CD4-positive, alpha-beta T cell treated with Interleukin-6 for 4 hours (primary cell): Measurements from ENCODE around the gene ORC2.
"Not testable (repeated sequence)": the region's sequence is repeated elsewhere in the genome, so short reads cannot be mapped to it uniquely, and the experiment has no call there.

Source experiments
- DNase-seq: peaks from one replicate; pipeline ENCODE4 v3.0.0-alpha.2; 2020; ENCODE audit warnings: mixed read lengths

The ORC2 gene

DNA sequence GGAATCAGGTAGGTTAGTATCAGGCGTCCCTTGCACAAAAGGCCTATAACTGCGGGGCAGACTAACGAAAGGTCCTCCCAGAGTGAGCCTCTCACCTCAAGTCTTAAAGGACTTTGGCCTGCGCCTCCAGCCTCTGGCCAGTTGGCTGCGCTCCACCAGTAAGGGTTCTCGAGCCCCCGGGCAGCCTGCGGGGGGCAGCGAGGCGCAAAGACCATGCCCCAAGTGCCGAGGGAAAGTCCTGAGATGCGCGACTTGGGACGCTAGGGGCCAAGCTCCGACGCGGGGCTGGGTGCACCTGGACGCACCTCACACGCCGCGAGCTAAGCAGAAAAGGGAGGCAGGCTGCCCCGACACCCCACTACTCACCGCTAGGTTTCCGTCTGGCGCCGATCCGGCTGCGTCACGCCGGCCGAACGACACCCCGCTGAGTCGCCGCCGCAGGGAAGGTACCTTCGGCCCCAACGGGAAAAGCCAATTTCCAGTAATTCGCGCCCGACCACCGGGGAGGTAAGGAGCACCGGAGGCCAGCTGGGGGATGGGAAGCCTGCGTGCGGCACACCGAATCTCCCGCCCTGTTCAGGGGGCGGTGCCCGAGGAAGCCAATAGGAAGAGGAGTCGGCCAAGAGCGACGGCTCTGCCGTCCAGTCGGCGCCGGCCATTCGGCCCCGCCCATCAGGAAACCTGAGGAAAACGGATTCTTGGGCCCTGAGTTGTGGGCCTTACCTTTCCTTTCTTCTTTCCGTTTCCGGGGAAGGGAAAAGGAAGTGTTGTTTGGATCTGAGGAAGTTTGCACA lies at the start of gene ORC2:
Gene ORC2 (minus strand): TSS at position 537 of the 794 bp plus-strand sequence. CDS start 5,537 bp downstream, outside the sequence.
- DNase-seq = peak; percentile 94

GRCh38 chr2:201008296-201008829 lies 44.9 kb upstream of the ORC2 start:
- no peak for DNase-seq

- DNase-seq = no peak
These were observed 44.1 kb upstream of the ORC2 start for GRCh38 chr2:201007584-201007998.

GRCh38 chr2:201006704-201007103 lies 43.2 kb upstream of the ORC2 start:
- no peak for DNase-seq

GRCh38 chr2:201004370-201004769 lies 40.9 kb upstream of the ORC2 start:
- no peak for DNase-seq

DNA sequence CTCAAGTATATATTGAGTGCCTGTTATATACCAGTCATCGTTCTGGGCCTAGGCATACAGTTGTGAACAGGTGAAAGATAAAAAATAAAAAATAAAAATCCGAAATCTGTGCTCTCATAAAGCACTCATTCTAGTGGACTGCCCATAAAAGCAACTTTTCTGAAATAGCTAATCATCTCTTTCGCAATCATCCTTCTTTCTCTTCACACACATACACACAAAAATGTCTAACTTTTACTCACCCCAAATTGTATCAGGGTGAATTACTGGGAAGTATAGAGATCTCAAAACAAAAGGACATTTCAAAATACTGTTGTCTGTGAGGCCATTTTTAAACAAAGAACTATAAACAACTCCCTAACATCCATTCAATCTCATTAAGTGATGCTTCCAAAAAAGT lies 29.6 kb upstream of the ORC2 start:
- DNase-seq = no peak

GRCh38 chr2:200987137-200987536 lies 23.7 kb upstream of the ORC2 start:
- no peak for DNase-seq

- DNase-seq = no peak
These were observed 22.3 kb upstream of the ORC2 start for GRCh38 chr2:200985799-200986198.

DNA sequence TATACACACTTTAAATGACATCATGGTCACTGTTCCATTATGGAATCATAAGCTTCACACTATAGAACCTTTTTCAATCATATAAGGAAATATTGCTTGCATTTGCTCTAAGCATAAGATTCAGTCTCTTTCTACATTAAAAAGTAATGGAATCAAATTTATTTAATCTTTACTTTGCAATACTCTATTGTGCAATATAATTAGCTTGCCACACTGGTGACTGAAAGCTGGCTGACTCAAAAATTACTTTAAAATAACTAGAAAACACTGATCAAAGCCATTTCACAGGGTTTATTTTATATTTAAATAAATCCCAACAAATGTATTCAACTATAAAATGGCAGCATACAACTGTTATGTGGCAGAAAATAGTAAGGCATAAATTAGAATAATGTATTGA lies 13.2 kb upstream of the ORC2 start:
- no peak for DNase-seq

GRCh38 chr2:200975672-200976071 lies 12.2 kb upstream of the ORC2 start:
- no peak for DNase-seq

GRCh38 chr2:200970057-200970456 lies 6.6 kb upstream of the ORC2 start:
- not testable (repeated sequence) for DNase-seq

- no peak for DNase-seq
These were observed 5.3 kb upstream of the ORC2 start for GRCh38 chr2:200968735-200969134.

DNA sequence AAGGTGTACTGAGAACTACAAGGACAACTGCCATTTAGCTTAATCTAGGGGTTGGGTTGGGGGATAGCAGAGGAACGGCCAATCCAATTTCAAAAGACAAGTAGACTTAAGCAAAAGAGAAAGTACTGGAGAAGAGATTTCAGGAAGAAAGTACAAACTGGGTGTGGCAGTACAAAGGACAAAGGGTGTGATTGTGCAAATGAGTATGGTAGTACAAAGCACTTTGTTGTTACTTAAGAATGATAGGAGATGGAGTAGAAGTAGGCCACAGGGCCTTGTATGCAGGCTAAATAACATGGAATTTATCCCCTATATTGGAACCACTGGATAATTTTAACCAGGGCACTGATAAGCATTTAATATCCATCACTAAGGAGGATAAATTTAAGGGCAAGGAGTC lies 4.7 kb upstream of the ORC2 start:
- DNase-seq = no peak

DNA sequence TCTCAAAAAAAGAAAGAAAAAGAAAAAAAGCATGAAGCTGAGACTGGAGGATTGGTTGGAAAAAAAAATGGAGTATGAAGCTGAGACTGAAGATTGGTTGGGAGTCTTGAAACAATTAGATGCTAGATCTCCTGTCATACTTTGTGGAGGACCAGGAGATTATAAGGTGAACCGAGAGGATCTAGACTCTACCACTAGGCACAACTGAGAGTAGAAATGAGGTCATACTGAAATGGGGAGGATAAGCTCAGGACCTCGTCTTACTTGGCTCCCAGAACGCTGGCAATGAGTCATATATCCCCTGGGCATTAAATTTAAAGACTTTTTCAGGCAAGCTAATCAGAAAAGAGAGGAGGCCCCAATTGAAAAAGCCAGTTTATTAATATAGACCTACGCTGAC lies 3.3 kb upstream of the ORC2 start:
- no peak for DNase-seq

DNA sequence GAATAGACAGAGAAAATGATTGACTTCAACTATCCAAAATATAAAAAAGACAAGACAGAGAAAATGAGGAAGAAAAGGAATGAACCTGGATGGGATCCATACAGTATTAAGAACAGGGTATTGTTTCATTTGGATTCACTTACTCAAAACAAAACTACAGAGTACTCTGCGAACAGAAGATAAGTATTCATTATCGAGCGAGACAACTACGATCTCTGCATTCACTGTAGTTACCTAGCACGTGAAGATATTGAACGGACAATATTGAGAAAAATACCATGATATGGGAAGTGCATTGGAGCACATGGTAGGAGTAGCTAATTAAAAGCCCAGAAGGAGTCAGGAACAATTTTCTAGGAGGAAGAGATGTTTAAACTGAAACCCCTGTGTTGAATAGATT lies 1.0 kb upstream of the ORC2 start:
- DNase-seq = no peak

DNA sequence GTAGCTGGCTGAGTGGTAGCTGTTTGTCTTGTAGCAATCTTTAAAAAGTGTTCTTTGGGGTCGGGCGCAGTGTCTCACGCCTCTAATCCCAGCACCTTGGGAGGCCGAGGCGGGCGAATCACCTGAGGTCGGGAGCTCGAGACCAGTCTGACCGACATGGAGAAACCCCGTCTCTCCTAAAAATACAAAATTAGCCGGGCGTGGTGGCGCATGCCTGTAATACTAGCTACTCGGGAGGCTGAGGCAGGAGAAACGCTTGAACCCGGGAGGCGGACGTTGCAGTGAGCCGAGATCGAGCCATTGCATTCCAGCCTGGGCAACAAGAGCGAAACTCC lies 425 bp upstream of the ORC2 start:
- not testable (repeated sequence) for DNase-seq

DNA sequence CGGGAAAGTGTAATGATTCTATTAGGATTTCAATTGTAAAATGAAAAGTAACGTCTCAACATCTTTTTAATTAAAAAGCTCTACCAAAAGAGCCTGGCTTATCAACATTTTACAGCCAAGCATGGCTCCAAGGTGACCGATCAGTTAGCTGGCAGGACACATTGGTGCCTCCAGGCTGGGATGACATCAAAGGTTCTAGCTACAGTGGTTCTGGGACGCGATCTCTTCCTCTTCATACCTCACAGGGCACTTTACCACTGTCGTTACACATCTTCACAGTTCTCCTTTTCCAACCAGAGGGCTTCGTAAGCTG lies 693 bp downstream of the ORC2 start:
- peak; percentile 4 for DNase-seq

DNA sequence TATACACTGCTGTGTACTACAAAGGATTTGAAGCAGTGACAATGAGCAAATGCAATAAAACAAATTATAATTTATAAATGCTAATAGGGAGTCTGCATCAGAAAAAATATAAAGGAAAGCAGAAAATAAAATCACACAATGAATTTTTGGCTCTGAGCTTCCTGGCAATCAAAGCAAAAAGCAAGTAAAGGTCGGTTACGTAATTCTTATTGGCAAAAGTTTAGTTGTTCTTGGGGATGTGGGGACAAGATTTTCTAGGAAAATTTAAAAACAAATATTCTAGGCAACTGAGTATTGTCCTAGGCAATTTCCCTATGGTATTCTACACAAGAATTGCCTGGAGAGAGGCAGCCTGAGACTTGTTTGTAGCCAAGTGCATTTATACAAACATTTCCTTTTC lies 1.8 kb downstream of the ORC2 start:
- no peak for DNase-seq

- no peak for DNase-seq
These were observed 13.1 kb downstream of the ORC2 start for GRCh38 chr2:200950378-200950777.

GRCh38 chr2:200945395-200945729 lies 18.1 kb downstream of the ORC2 start:
- no peak for DNase-seq

GRCh38 chr2:200944467-200945394 lies 18.7 kb downstream of the ORC2 start:
- DNase-seq = peak; percentile 41

DNA sequence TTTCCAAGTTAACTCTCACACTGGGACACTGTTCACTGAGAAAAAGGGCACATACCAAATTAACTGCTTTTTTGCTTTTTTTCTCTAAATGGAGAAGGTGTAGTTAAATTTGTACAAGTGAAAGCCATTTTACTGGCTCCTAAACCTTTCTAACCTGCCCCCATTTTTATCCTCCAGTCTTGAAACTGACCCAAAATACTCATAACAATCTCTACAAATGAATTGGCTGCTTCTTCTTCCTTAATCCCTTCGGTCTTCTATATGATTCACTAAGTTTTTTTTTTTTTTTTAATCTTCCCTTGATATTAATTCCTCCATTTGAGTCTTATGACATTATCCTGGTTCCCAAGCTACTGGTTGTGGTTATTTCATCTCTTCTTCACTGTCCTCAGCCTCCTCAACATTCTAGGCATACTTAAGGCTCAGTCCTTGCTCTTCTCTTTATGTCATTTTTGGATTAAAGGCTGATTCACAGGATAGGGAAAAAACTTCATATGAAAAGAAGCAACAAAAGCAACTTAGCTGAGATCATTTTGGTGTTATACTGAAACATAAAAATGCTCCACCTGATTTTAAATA lies 19.8 kb downstream of the ORC2 start:
- no peak for DNase-seq

GRCh38 chr2:200939832-200940231 lies 23.6 kb downstream of the ORC2 start:
- no peak for DNase-seq
